AG10803 (cell line): ENCODE measurements around the gene FPR3.
"Not testable (repeated sequence)": the region's sequence is repeated elsewhere in the genome, so short reads cannot be mapped to it uniquely, and the experiment has no call there.

Experiments
- DNase-seq: peaks from one replicate; pipeline ENCODE4 v3.0.0; 2010; ENCODE audit warnings: low read depth
- H3K4me3 ChIP-seq: 2 replicates; pipeline ENCODE4 v1.5.1; 2011; ENCODE audit warnings: mild to moderate bottlenecking, low read length, control low read depth
- TF ChIP-seq, protein P1 (sequence below): conservative IDR thresholded peaks from 2 replicates; pipeline ENCODE4 v1.5.1; 2011; ENCODE audit warnings: mild to moderate bottlenecking, low read length, control low read depth, inconsistent platforms

Gene FPR3

DNA sequence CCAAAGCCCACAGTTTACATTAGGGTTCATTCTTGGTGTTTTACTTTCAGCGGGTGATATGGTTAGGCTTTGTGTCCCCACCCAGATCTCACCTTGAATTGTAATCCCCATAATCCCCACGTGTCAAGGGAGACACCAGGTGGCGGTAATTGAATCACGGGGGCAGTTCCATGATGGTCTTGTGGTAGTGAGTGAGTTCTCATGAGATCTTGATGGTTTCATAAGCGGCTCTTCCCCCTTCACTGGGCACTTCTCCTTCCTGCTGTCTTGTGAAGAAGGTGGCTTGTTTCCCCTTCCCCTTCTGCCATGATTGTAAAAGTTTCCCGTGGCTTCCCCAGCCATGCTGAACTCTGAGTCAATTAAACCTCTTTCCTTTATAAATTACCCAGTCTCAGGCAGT, 22.0 kb upstream of the FPR3 start:
- TF ChIP-seq, protein P1, sequence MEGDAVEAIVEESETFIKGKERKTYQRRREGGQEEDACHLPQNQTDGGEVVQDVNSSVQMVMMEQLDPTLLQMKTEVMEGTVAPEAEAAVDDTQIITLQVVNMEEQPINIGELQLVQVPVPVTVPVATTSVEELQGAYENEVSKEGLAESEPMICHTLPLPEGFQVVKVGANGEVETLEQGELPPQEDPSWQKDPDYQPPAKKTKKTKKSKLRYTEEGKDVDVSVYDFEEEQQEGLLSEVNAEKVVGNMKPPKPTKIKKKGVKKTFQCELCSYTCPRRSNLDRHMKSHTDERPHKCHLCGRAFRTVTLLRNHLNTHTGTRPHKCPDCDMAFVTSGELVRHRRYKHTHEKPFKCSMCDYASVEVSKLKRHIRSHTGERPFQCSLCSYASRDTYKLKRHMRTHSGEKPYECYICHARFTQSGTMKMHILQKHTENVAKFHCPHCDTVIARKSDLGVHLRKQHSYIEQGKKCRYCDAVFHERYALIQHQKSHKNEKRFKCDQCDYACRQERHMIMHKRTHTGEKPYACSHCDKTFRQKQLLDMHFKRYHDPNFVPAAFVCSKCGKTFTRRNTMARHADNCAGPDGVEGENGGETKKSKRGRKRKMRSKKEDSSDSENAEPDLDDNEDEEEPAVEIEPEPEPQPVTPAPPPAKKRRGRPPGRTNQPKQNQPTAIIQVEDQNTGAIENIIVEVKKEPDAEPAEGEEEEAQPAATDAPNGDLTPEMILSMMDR: no peak
- no peak overlapping the region for H3K4me3 ChIP-seq
- no peak for DNase-seq

- not testable (repeated sequence) for DNase-seq, H3K4me3 ChIP-seq
Measured at GRCh38 chr19:51776561-51776960, 18.4 kb upstream of the FPR3 start.

- TF ChIP-seq, protein P1: peak; percentile 79
- no peak overlapping the region for H3K4me3 ChIP-seq
- peak; percentile 89 for DNase-seq
Measured at GRCh38 chr19:51777570-51778462, 17.1 kb upstream of the FPR3 start.

- H3K4me3 ChIP-seq: no peak overlapping the region
- TF ChIP-seq, protein P1: no peak
- DNase-seq: no peak
Measured at GRCh38 chr19:51779181-51779580, 15.8 kb upstream of the FPR3 start.

- DNase-seq: no peak
- TF ChIP-seq, protein P1: no peak
Measured at GRCh38 chr19:51779703-51780102, 15.3 kb upstream of the FPR3 start.

GRCh38 chr19:51780270-51780669, 14.7 kb upstream of the FPR3 start:
- H3K4me3 ChIP-seq: no peak overlapping the region
- TF ChIP-seq, protein P1: no peak
- no peak for DNase-seq

More at GRCh38 chr19:51779703-51780102, 15.3 kb upstream of the FPR3 start:
- H3K4me3 ChIP-seq: no peak overlapping the region

DNA sequence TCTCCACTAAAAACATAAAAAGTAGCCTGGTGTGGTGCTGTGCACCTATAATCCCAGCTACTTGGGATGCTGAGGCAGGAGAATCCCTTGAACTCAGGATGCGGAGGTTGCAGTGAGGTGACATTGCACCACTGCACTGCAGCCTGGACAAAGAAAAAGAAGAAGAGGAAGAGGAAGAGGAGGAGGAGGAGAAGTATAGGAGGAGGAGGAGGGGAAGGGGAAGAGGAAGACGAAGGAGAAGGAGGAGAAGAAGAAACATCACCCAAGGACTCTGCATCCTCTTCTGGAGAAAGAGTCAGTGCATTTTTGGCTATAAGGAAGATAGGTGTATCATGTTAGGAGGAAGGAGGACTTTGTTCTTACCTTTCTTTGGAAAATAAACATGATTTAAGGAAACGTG, 13.0 kb upstream of the FPR3 start:
- no peak for DNase-seq
- H3K4me3 ChIP-seq: no peak overlapping the region
- TF ChIP-seq, protein P1: no peak
